ENCODE data around the gene DLG5.

DLG5 gene

DNA sequence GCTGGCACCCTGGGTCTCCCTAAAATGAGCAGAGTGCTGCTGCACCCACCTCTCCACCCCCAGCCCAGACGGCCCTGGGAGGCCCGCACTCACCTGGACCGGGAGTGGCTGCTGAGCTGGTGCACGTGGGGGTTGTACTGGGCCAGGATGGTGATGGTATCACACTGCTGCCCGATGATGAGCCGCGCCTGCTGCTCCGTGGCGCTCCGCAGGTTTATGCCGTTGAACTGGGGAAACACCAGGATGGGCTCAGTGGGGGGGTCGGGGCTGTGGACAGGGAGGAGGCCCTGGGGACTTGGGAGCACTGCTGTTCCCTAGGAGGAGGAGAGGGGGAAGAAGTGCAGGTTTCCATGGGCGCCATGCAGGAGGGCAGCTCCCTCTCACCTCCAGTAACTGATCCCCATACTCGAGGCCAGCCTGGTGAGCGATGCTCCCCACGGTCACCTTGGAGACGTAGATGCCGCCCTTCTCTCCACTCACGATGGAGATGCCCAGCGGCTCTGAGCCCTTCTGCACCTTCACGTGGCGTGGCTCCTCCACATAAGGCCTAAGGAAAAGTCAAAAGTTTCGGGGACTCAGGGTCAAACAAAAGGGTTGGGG is 114.6 kb downstream of the DLG5 start:
- DNase-seq, result no peak

DNA sequence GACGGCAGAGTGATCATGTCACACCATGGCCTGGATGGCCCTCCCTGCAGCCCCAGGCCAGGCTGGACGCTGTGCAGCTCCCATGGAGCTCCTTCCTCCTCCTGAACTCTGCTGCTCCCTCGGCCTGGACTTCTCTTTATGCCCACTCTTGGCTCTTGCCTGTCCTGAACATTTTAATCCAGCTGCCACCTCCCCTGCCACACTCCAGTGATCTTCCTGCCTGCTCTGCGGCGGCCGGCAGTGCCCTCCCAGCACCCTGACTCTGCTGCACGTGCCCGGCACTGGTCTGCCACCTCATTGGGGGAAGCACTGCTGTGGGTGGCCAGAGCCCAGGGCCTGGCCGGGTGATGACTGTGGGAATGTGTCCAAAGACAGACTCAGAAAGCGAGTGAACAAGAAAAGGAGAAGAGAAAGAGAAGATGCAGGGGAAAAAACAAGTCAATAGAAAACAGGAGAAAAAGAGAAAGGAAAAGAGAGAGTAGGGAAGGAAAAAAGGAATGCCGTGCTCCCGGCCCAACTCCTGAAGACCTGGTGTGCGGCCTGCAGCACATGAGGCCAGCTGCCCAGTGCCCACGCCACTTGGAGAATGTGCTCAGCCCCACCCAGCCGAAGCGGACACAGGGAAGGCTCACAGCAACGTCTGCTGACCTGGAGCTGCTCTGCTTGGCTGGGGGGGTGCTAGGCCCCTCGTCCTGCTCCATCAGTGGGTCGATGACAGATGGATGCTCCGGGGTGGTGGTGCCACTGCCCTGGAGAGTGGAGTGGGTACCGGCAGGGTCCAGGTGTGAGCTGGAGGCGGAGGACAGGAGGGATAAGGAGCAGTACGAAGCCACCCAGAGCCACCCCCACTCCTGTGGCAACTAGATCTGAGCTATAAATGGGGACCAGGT is 115.9 kb downstream of the DLG5 start:
- no peak for DNase-seq

DNA sequence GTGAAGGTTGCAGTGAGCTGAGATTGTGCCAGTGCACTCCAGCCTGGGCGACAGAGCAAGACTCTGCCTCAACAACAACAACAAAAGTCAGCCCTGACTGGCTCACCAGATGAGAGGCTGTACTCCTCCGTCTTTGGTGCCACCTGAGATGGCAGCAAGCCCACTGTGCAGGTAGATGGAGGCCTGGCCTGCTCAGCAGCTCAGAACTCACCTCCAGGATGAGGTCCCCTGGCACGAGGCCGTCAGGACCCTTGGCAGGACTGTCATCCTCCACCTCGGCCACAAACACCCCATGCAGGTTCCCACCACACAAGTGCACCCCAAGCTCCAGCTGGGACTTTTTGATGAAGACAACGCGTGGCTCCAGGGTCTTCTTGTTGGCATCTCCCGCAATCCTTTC is 117.2 kb downstream of the DLG5 start:
- DNase-seq, result no peak

DNA sequence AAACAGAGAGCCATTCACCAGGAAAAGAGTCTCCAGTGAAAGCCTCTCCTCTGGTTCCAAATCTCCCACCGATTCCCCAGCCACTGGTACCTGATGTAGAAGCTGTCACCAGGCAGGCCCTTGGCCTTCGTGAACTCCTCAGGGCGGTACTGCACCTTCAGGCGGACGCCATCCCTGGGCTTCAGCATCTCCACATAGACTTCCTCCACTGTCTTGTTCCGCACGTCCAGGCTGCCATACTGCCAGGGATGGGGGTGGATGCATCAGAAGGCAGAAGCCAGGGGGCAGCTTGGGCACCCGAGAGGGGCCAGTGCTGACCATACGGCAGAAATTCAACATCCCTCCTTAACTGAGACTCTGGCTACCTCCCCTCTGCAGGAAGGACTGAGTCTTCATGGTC is 118.8 kb downstream of the DLG5 start:
- DNase-seq, result no peak

DNA sequence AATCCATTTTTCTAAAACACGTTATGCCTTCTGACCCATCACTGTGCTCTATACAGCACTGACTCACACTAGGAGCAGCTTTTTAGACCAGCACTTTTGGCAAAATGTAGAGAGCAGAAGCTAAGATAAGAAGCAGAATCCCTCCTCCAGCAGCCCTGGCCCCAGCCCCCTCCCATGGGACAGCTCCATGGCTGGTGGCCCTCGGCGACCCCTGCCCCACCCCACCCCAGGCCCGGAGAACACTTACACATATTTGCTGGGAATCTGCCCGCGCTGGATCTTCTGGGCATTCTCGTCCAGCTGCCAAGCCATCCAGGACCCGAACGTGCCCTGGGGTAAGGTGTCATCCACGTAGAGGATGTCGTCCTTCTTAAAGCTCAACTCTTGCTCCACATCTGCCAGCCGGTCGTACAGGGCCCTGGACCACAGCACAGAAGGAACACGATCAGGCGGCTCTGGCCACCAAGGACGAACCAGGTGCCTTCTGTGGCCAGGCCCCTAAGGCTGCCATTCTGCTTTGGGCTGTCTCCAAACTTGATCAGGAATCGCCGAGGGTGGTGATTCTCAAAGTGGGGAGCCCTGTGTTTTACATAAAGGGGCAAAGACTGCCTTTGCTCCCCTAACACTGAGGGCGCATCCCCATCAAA is 119.9 kb downstream of the DLG5 start:
- DNase-seq, result no peak

DNA sequence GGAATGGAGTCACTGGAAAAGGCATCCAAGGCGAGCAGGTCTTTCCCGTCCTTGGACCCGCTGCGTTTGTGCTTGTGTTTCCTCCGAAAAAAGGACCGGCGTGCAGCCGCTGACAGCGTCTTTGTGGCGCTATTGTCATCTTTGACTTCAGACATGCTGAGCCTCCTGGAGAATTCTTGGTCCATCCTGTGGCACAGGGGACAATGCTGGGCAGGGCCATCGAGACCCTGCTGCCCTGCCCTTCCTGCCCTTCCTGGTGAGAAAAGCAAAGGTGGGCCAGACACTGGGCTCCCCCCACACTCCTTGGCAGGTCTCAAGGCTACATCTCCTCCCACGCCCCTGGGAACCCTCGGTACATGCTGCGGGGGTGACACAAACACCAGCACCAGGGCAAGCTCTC is 120.9 kb downstream of the DLG5 start:
- DNase-seq, result no peak

DNA sequence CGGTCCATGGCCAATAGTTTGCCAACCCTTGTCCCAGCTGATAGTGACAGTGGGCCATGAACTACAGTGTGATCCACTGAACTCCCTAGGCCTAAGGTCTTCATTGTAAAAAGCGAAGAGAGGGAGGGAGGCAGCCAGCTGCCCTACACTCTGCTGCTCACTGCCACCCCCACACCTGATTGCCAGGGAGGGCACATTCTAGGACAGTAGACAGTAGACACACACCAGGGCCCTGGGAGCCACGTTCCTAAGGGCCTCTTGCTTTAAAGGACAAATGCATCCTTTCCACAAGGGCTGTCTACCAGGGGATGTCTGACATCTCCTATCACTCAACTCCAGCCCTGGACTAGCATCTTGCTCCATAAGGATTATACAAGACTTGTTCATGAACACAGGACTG is 122.2 kb downstream of the DLG5 start:
- no peak for DNase-seq

DNA sequence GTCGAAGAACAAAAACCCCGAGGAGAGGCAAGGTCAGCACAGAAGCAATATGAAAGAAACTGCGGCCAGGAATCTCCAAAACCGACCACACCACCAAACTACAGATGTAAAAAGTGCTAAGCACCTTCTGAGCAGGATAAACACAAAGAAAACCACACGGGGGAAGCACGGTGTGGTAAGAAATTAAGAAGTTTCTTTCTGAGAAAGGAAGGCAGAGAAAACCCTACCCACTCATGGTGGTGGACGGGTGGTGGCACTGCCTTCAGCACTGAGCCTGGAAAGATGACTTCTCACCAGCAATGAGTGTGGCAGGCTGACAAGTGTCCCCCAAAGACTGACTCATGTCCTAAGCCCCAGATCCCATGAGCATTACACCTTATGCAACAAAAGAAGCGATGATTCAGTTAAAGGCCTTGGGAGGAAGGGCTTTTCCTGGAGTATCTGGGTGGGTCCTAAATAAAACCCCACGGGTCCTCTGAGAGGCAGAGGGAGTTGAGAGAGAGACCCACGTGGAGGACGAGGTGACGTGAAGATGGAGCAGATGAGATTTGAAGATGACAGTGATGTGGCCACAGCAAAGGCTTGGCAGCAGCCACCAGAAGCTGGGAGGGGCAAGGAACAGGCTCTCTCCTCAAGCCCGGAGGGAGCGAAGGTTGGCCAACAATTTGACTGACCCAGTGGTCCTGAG is 124.9 kb downstream of the DLG5 start:
- DNase-seq, result no peak

DNA sequence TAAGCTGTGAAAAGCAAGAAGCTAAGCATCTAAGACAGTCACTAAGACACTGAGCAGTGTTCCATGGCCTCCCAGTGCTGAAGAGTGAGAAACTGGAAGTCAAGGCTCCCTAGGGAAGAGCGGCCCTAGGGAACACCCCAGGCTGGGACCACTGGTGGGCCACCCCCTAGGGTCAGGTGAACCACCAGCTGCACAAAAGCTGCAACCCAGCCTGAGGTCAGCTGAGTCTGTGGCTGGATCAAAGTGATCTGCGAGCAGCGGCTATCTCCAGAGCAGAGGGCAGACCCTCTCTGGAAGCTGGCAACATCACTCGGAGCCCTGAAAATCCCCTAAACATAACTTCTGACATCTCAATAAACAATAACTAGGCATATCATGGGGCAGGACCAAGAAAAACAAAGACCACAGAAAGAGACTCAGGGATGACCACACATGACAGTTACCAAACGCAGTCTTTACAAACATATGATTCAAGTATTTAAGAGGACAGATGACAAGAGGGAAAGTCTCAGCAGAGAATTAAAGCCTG is 125.8 kb downstream of the DLG5 start:
- no peak for DNase-seq

DNA sequence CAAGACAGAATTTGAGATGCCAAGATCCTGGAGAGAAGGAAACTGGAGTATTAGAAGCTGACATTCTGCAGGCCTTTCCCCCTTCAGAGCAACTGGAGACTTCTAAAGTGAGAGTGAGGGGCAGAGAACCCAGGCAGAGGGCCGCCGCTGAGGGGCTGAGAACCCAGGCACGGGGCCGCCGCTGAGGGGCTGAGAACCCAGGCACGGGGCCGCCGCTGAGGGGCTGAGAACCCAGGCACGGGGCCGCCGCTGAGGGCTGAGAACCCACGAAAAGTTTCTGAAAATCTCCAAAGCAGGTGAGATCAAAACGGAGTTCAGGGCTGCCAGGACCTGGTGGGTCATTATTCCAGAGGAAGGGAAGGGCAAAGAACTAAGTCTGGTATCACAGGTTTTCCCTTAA is 126.2 kb downstream of the DLG5 start:
- DNase-seq, result no peak

DNA sequence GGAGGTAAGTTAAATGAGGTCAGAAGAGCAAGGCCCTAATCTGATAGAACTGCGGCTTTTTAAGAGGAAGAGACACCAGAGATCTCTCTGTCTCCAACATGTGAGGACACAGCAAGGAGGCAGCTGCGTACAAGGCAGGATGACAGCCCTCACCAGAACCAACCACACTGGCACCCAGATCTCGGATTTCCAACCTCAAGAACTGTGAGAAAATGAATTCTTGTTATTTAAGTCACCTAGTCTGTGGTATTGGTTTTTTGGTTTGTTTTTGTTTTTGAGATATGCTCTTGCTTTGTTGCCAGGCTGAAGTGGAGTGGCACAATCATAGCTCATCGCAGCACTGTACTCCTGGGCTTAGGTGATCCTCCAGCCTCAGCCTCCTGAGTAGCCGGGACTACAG is 127.2 kb downstream of the DLG5 start:
- no peak for DNase-seq

DNA sequence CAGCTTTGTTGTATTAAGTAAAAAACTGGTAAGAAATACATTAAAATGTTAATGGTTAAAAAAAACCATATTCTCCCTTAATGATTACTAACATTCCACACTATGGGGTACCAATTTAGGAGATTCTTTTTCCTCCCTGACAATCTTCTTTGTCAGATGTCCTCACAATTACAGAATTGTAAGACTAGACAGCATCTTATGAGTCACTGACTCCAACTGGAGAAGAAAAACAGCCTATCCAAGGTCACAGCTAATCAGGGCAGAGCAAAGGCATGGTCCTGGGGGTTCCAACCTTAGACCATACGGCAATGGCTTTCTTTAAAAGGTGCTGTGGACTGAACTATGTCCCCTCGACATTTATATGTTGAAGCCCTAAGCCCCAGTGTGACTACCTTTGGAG is 127.6 kb downstream of the DLG5 start:
- no peak for DNase-seq

DNA sequence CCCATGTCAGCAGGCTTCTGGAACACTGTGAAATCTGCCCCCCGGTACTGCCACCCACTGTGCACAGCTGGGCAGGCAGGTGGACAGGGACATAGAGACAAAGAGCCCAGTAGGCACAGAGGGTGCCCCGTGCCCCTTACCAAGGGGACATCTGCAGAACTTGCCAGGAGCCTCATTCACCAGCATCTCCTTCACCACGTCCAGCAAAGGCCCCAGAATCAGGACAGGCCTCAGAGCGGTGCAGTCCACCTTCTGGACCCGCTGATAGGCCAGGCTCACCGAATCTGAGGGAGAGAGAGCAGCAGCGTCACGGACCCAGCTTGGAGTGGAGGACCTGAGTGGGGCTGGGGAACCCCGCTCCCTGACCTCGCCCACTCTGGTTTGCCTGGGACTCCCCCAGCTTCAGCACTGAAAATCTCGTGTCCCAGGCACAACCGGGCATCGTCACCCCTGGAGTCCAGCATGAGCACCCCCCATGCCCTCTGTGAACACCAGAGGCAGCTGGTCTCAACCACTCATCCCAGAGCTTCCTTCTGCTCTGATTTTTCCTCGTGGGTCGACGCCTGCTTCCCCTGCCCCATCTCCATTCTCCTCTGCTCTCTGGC is 130.1 kb downstream of the DLG5 start:
- no peak for DNase-seq

DNA sequence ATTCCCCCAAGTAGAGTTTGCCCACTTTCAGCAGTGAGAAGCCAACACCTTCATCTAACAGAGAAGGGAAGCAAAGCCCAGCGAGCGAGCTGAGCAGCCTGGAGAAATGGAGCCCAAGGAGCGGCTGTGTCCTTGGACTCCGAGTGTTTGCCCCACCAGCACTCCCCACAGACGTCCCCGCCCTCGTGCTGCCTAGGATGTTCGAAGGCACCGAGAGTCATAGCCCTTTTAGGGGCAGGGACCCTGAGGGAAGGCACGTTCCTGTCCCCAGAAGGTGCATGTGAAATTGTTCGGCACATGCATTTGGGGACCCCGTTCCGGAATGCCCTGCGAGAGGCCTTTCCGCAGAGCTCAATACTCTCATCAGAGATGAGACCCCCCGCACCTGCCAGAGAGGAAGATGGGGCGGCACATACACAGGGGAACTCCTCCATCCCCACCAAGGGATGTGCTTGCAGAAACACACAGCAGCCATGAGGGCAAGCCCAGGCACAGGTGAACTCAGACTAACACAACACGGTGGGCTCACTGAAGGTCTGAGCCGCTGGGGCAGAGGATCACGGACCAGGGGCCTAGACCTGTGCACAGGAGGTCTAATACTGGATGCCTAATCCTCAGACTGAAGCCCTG is 131.0 kb downstream of the DLG5 start:
- no peak for DNase-seq

DNA sequence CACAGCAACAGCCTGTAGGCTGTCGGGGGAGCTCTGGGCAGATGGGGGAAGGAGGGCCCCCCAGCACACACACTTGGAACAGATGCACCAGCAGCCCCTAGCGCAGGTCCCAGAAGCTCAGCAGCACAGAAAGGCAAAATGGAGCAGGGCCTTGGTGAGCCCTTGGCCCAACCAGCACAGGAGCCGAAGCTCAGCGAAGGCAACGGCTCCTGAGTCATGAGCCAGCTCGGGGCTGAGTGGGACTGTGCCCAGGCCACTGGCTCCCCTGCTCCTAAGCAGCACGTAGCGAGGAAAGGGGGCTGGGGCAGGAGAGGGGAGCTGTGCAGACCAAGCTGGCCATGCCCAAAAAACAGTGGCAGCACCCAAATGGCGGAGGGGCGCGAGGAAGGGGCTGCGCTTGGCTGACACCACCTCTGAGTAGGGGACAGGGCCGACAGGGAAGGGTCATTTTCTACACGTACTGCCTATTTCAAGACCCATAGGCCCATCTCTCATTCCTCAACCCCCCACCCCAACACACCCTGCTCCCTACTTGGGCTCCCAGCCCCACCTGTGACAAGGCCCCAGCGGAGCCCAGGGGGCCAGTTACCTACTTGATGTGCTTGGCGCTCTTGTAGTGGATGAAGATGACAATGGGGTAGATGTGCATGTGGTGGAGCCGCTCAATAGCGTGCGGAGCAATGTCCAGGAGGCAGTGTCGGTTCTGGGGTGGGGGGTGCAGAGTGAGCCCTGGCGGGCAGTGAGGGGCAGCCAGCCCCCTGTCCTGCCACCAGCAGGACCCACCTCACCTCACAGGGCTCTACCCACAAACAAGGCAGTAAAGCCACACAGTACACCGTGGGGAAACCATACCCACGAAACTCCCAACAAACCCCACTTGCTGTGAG is 132.1 kb downstream of the DLG5 start:
- no peak for DNase-seq

DNA sequence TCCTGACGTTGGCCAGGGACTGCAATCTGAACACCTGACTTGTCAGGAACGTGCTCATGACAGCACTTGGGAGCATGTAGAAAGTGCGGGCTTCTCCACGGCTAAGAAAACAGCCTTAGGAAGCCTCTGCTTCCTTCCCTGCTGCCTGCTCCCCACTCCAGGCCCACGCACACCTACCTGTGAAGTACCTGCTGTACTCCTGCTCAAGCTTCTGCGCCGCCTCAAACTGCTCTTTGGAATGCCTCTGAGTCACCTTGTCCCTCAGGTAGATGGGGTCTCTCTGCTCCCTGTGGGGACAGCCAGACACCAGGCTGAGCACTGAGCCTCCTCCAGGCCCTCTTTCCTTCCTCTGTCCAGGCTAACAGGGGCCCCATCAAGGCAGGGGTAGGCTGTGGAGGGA is 132.7 kb downstream of the DLG5 start:
- DNase-seq, result no peak

DNA sequence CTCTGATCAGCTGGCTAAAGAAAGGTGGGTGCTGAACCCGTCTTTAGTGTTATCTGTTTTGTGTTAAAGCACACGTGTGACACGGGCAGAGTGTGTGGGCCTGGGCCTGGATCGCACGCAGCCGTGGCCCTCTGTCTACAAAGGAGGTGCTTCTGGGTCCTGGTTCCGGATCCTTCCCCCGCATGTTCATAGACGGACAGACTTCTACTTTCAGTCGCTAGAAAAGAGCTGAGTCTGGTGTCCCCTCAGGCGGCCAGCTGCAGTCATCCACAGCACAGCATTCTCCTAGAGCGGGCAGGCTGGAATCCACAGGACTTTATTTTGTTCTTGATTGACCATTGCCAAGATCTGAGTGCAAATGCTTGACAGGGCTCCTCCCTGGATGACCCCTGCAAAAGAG is 134.4 kb downstream of the DLG5 start:
- no peak for DNase-seq

DNA sequence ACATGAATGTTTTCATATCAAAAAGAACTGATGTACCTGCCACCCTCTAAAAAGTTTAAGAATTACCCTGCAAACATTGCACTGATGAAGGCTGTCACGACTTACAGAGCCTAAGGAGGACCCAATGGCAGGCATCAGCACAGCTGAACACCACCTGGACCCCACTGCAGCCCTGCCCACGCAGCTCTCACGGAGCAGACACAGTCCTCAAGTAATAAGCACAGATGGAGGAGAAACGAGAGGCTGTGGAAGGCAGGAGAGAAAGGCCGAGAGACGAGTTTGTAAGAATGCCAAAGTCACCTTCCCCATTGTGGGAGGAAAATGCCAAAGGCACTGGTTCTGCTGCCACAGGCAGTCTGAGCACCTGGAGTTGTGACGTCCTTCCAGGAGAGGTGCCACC is 135.0 kb downstream of the DLG5 start:
- DNase-seq, result no peak

DNA sequence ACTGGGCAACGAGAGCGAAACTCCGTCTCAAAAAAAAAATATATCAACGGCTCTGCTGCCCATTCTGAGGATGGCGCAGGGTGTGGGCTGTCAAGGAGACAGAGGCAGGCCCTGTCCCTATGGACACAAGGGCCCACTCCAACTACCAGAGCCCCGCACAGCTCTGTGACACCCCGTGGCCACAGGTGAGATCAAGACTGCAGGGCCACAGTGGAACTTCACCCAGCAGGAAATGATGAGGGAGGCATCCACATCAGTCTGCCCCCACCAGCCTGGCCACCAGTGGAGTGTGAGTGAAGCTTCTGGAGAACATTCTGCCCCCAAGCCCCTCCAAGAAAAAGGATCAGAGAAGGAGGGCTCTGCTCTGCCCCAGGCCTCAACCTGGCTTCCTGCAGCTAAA is 136.7 kb downstream of the DLG5 start:
- no peak for DNase-seq

DNA sequence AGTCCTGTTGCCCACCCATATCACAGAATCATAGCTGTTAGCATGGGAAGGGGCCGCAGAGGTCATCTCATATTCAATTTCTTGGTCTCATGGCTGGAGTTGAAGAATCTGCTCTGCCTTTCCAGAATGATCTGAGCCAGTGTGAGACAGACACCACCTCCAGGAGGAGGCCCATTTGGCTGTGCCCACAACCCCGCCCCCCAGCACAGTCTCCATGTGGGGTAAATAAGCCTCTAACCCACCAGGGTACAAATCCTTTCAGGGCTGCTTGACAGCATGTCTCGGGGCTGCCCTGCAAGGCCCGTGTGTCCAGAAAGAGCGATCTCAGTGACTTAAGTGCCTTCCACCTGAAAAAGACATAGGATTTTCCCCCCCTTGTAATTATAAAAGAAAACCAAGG is 137.5 kb downstream of the DLG5 start:
- no peak for DNase-seq

DNA sequence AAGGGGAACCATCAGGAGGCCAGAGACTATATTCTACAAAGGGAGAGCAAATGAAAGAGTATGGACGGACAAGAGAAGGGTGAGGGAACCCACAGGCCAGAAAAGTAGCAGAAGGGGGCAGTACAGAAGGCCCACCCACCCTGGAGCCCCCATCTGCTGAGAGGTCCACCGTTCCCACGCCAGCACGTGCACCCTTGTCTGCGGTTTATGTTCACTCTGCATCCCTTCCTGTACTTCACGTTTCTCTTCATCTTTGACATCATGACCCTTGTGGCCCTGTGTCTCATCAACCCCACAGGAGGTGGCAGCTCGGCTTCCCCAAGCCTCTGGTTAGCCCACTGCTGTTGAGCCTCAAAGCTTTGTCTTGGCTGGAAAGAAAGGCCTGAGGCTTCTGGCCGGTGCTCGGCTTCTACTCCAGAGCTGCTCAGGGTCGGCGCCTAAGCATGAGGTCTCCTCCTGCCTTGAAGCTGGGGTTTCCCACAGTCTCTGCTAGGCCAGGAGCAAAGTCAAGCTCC is 138.0 kb downstream of the DLG5 start:
- no peak for DNase-seq
